Thyroid gland (tissue), 4 donors: ENCODE measurements around the gene FANCF.

Experiments
- CTCF ChIP-seq, 6 experiments: fragments of 200-600 bp in 3 of 6; fragments of 450-650 bp in 3 of 6; sonication (generic) in 3 of 6; IDR thresholded peaks; one replicate each; pipeline ENCODE4 v1.5.1; 2016 to 2019; ENCODE audit warnings: antibody characterized with exemption in 6 of 6, mild to moderate bottlenecking in 2 of 6, inconsistent platforms in 1 of 6, moderate library complexity in 1 of 6
- POLR2A ChIP-seq, 2 donors: fragments of 450-650 bp; IDR thresholded peaks; one replicate each; pipeline ENCODE4 v1.6.1; 2017; ENCODE audit warnings: antibody characterized with exemption in 2 of 2, mild to moderate bottlenecking in 2 of 2, moderate library complexity in 1 of 2

GRCh38 chr11:22602504-22602903 is 23.1 kb downstream of the FANCF start:
- TF ChIP-seq CTCF (IDR thresholded peaks at IDR 0.05) (no peak), POLR2A (IDR thresholded peaks at IDR 0.05) (no peak)
